LNCAP (cell line): Measurements from ENCODE around the gene SLC30A5.

Source experiments
- CTCF ChIP-seq: fragments of 450-650 bp; IDR thresholded peaks from 2 replicates; pipeline ENCODE4 v1.5.1; 2017; ENCODE audit warnings: mild to moderate bottlenecking

Gene SLC30A5

GRCh38 chr5:69138766-69139165, 45.0 kb downstream of the SLC30A5 start:
- TF ChIP-seq CTCF, result no peak

GRCh38 chr5:69140827-69141226, 47.0 kb downstream of the SLC30A5 start:
- TF ChIP-seq CTCF, result no peak

GRCh38 chr5:69148981-69149675, 55.3 kb downstream of the SLC30A5 start:
- no peak for TF ChIP-seq CTCF

GRCh38 chr5:69149676-69150010, 55.8 kb downstream of the SLC30A5 start:
- TF ChIP-seq CTCF, result no peak

- no peak for TF ChIP-seq CTCF
These were observed 58.9 kb downstream of the SLC30A5 start for GRCh38 chr5:69152731-69153130.

GRCh38 chr5:69156456-69156855, 62.6 kb downstream of the SLC30A5 start:
- TF ChIP-seq CTCF, result no peak

GRCh38 chr5:69158039-69158438, 64.2 kb downstream of the SLC30A5 start:
- no peak for TF ChIP-seq CTCF

- TF ChIP-seq CTCF, result no peak
These were observed 66.8 kb downstream of the SLC30A5 start for GRCh38 chr5:69160651-69161050.
